Measurements from ENCODE around the gene IKZF2.

DNA sequence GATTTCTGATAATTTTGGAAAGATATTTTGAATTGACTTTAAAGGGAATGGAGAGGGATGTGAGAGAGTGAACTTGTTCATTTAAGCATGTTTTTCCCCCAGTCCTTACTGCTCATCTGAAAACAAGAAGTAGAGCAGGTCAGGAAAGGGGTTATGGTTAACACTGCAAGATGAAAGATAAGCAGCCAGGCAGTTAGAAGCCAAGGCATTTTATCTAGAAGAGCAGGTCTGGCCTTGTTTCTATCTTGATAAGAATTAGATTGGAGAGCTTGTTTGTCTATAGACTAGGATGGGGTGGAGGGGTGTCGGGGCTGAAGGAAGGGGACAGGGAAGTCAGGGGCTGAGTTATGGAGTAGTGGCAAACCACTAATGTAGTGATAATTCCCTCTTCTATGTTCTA lies 171.6 kb downstream of the IKZF2 start:
- TF ChIP-seq, protein P1, sequence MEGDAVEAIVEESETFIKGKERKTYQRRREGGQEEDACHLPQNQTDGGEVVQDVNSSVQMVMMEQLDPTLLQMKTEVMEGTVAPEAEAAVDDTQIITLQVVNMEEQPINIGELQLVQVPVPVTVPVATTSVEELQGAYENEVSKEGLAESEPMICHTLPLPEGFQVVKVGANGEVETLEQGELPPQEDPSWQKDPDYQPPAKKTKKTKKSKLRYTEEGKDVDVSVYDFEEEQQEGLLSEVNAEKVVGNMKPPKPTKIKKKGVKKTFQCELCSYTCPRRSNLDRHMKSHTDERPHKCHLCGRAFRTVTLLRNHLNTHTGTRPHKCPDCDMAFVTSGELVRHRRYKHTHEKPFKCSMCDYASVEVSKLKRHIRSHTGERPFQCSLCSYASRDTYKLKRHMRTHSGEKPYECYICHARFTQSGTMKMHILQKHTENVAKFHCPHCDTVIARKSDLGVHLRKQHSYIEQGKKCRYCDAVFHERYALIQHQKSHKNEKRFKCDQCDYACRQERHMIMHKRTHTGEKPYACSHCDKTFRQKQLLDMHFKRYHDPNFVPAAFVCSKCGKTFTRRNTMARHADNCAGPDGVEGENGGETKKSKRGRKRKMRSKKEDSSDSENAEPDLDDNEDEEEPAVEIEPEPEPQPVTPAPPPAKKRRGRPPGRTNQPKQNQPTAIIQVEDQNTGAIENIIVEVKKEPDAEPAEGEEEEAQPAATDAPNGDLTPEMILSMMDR (conservative IDR thresholded peaks at IDR 0.05; ENCODE audit: low read length): no peak
- no peak for TF ChIP-seq EZH2phosphoT487 (IDR thresholded peaks at IDR 0.05; ENCODE audit: borderline replicate concordance)
